GM18873 (cell line): ENCODE data around the gene GDF2.

Experiments
- ATAC-seq: cut with Tn5 transposase; IDR thresholded peaks from one replicate; pipeline ENCODE4 v1.9.1; 2021; ENCODE audit warnings: mild to moderate bottlenecking, moderate library complexity, moderate number of reproducible peaks; ENCODE audit not compliant: unreplicated experiment, low FRiP score

GDF2 gene

GRCh38 chr10:47349941-47350371, 27.7 kb downstream of the GDF2 start:
- no peak for ATAC-seq

GRCh38 chr10:47350671-47351640, 28.7 kb downstream of the GDF2 start:
- ATAC-seq: no peak

DNA sequence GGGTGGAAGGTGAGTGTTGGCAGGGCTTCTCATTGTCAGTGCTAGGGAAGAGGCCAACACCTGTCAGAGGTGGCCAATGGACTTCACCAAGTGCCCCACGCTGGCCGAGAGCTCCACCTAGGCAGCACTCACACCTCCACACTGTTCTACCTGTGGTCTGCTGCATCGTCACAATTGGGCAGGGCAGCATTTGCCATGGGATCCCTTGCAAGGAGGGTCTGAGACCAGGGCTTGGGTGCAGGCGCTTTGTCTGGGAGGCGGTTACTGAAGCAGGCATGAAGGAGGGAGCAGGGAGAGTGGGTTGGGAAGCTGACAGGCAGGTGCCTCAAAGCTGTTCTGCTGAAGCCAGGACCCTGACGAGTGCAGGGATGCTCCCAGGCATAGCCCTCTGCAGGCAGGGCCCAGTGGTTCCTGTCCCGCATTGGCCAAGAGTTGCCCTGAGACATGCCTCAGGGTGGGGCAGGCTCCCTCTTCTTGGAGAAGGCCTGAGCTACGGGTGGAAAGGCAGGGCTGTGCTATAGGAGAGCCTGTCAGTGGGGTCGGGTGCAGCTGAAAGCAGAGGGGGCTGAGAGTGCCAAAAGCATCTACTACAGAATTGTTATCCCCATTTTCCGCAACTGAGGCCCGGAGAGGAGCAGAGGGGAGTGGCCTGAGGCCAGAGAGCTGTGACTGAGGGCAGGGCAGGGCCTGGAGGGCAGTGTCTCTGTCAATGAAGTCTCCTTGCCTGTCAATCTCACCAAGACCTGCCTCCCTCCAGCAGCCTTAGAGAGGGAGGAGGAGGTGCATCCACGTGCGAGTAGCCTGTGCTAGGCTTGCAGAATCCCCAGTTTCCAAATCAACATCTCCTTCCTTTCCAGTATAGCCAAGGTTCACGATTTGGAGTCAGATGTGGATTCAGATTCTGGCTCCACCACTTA, 29.9 kb downstream of the GDF2 start:
- no peak for ATAC-seq

DNA sequence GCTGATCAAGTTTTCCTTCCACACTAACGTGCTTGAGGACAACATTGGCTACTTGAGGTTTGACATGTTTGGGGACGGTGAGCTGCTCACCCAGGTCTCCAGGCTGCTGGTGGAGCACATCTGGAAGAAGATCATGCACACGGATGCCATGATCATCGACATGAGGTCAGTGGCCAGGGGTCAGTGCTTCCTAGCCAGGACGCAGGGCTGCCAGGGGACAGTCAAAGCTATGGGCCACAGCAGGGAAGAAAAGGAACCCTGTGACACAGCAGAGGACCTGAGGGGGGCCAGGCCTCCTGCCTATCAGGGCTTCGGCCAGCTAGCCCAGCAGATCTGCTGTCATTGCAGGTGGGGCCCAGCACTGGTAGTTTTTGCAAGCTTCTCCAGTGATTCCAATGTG, 31.1 kb downstream of the GDF2 start:
- no peak for ATAC-seq

DNA sequence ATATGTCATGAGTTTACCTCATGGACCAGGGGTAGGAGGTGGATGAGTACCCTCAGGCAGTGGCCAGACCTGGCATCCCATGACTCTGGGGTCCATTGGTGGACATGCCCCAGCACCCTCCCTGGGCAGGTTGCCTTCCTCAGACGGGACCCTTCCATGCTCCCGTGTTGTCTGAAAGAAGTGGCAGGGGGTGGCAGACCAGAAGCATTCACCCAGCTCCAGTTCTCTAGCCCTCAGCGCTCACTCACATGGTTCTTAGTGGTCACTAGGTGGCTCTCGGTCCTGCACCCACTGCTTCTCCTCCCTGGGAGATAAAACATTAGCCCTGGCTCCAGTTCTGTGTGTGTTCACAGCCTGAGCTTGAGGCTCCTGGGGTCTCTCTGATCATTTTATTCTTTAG, 31.9 kb downstream of the GDF2 start:
- ATAC-seq: no peak

DNA sequence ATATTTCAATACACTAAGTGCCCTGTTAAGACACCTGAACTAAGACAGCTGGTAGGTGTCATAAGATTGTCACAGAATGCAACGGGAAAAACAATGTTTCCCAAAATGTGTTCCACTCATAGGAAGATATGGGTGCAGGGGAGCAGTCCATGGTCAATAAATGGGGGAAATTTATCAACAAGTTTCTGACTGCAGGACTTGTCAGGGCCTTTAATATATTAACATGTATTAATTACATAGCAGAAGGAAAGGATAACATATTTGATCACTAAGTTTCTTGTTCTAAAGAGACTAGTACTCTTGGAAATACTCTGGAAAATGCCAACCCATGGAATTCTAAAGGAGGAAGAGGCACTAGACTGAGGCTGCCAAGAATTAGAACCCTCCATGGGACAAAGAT, 32.6 kb downstream of the GDF2 start:
- no peak for ATAC-seq

DNA sequence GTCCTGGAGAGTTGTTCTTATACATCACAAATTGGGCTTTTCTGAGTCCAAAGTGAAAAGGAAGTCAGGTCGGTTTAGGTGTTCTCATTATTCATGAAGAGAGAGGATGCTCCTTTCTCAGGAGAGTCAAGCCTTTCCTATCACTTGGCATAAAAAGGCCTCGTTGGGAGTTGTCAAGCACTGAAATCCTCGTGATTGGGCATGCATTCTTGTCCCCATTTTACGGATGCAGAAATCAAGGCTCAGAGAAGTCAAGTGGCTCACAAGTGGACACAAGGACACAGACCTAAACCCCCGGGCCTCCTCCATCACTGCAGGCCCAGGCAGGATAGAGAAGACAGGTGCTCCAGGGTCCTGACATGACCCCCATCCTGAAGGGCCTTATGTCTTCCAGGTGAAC, 34.5 kb downstream of the GDF2 start:
- ATAC-seq: no peak

DNA sequence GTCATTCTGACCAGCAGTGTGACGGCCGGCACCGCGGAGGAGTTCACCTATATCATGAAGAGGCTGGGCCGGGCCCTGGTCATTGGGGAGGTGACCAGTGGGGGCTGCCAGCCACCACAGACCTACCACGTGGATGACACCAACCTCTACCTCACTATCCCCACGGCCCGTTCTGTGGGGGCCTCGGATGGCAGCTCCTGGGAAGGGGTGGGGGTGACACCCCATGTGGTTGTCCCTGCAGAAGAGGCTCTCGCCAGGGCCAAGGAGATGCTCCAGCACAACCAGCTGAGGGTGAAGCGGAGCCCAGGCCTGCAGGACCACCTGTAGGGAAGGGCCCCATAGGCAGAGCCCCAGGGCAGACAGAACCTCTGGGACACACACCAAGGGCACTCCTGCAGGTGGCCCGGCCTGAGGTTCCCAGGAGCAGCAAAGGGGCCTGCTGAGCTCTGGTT, 34.9 kb downstream of the GDF2 start:
- ATAC-seq: no peak

DNA sequence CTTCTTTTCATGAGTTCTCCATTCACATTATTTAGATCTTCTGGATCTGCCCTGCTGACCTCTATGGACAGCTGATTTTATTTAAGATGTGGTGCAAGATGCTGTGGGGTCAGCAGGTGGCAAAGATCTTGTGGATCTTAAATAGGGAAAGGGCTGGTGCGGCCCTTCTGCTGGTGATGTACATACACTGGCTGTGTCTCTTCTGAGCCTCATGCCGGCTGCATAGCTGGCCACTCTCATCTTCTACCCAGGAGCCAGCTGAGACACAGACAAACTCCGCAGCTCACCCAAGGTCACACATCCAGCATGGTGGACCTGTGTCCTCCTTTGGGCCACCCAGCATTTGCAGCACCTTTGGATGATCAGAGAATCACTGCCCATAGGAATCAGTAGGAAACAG, 35.7 kb downstream of the GDF2 start:
- no peak for ATAC-seq

DNA sequence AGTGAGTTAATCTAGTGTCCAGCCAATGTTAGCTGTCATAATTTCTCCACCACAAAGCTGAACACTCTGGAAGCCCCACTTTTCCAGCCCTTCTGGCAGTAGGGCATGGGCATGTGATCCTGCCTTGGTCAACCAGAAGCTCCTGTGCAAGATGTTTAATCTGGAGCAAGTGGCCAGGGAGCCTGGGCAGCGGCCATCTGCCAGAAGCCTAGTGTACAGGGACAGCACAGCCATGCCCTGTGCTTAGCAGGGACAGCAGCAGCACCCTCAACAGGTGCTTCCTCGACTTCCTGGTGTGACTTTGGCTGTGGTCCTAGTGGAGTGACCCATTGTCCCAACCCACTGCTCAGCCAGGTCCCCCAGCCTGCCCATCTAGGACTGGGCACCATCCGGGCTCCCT, 36.2 kb downstream of the GDF2 start:
- no peak for ATAC-seq

GRCh38 chr10:47359101-47359500, 36.8 kb downstream of the GDF2 start:
- no peak for ATAC-seq

- ATAC-seq: no peak
Measured at GRCh38 chr10:47359626-47360418, 37.6 kb downstream of the GDF2 start.

- no peak for ATAC-seq
Measured at GRCh38 chr10:47360419-47361040, 38.3 kb downstream of the GDF2 start.

- no peak for ATAC-seq
Measured at GRCh38 chr10:47361293-47361692, 39.0 kb downstream of the GDF2 start.

- ATAC-seq: no peak
Measured at GRCh38 chr10:47362199-47362598, 39.9 kb downstream of the GDF2 start.

DNA sequence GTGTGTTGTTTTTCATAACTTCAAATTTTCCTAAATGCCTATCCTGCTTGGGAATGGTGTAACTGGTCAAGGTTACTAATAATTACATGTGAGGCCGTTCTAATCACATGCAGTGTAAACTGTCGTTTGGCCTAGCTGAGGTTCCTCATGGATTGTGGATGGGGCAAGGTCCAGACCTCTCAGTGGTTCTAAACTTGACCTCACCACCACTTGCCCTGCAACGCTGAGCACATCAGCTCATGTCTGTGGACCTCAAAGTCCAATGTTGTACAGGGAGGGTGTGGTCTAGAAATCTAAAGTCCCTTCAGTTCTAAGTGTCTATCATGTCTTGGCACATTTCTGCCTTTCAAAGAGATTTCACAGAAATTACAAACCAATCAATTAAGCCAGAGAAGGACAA, 41.5 kb downstream of the GDF2 start:
- ATAC-seq: no peak

GRCh38 chr10:47364366-47364765, 42.1 kb downstream of the GDF2 start:
- no peak for ATAC-seq

DNA sequence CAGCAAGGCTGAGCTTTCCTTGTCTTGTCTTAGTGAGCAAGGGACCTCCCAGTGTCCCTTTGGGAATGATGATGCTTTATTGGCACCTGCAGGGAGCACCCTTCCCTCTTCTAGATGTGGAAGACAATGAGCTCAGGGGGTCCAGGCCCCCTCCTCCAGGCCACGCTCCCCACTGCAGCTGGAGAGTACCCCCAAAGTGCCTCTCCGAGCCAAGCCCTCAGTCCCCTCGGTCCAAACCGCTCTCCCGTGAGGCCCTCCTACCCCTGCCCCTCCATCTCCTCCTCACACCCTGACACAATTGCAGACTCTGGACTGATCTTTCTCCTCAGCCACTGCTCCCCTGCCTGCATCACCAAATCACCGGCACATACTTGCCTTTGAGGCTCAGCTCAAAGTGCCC, 42.7 kb downstream of the GDF2 start:
- ATAC-seq: no peak

DNA sequence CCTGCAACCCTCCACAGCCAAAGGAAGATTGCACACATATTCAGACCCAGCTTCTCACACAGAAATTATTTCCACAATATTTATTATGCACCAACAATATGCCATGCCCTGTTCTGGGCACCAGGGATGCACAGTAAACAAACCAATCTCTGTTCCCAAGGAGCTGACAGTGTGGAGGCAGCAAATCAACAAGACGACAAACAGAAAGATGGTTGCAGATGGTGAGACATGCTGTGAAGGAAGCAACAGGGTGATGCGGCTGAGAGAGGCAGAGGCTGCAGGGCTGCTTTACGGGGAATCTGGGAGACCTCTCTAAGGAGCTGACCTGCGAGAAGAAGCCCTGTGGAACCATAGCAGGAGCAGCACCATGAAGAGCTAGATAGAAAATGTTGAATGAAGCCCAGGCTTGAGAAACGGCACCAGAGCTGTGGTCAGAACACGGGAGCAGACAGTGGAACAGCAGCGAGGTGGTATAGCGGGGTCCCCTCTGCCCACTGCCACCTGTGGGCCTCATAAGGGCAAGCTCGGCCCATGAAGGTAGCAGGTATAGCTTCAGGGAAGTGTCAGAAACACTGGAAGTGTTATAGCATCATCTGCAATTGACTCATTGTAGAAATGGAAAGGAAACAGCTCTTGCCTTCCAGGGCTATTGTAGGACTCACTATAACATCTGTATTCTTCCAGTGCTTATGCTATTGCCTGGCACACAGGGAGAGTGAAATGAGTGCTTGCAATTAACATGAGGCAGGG, 43.4 kb downstream of the GDF2 start:
- no peak for ATAC-seq
